ENCODE measurements around the gene VBP1.

GRCh38 chrX:155242300-155242699 lies 26.0 kb downstream of the VBP1 start:
- TF ChIP-seq, protein P1, sequence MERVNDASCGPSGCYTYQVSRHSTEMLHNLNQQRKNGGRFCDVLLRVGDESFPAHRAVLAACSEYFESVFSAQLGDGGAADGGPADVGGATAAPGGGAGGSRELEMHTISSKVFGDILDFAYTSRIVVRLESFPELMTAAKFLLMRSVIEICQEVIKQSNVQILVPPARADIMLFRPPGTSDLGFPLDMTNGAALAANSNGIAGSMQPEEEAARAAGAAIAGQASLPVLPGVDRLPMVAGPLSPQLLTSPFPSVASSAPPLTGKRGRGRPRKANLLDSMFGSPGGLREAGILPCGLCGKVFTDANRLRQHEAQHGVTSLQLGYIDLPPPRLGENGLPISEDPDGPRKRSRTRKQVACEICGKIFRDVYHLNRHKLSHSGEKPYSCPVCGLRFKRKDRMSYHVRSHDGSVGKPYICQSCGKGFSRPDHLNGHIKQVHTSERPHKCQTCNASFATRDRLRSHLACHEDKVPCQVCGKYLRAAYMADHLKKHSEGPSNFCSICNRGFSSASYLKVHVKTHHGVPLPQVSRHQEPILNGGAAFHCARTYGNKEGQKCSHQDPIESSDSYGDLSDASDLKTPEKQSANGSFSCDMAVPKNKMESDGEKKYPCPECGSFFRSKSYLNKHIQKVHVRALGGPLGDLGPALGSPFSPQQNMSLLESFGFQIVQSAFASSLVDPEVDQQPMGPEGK (CRISPR knock-in tag; IDR thresholded peaks at IDR 0.05; ENCODE audit: borderline replicate concordance), result no peak
- TF ChIP-seq ZFP30 (CRISPR knock-in tag; IDR thresholded peaks at IDR 0.05), result no peak

Measured in SK-N-SH treated with all-trans-retinoic acid at 6 μM for 48 hours (cell line).